Astrocyte (in vitro differentiated cells and primary cell): Measurements from ENCODE around the gene STK4. TPM values are rescaled to one million over a fixed set of nuclear protein-coding genes. Genes with fewer than 3 reads are reported as not detected.
A peak's percentile ranks its signal among the peaks of the same experiment; 100 is the strongest.

Experiments used
- DNase-seq: peaks from one replicate; pipeline ENCODE4 v3.0.0-alpha.2; 2010; ENCODE audit warnings: low read depth
- FAIRE-seq: peaks from 2 replicates; lab custom pipeline; 2011; peaks lifted over from hg19 to GRCh38; lab: Jason Lieb, UNC
- H2AFZ ChIP-seq: 2 replicates; pipeline ENCODE4 v1.6.0; 2012; ENCODE audit warnings: low read depth, low read length, inconsistent platforms
- H3K27ac ChIP-seq: 2 replicates; pipeline ENCODE4 v1.5.1; 2011; ENCODE audit warnings: low read depth, low read length, inconsistent platforms
- H3K27me3 ChIP-seq: 2 replicates; pipeline ENCODE4 v1.6.0; 2011; ENCODE audit warnings: low read length, inconsistent platforms; ENCODE audit not compliant: insufficient read depth
- H3K36me3 ChIP-seq: 2 replicates; pipeline ENCODE4 v1.5.1; 2011; ENCODE audit warnings: low read length, inconsistent platforms; ENCODE audit not compliant: insufficient read depth
- H3K4me1 ChIP-seq: 2 replicates; pipeline ENCODE4 v1.5.1; 2011; ENCODE audit warnings: low read length, inconsistent platforms; ENCODE audit not compliant: insufficient read depth
- H3K4me2 ChIP-seq: 2 replicates; pipeline ENCODE4 v1.6.0; 2012; ENCODE audit warnings: low read length, inconsistent platforms
- H3K4me3 ChIP-seq: 2 replicates; pipeline ENCODE4 v1.5.1; 2011; ENCODE audit warnings: low read depth, mild to moderate bottlenecking, low read length, inconsistent platforms; ENCODE audit not compliant: insufficient read depth
- H3K79me2 ChIP-seq: 2 replicates; pipeline ENCODE4 v1.6.0; 2012; ENCODE audit warnings: mild to moderate bottlenecking, low read length, inconsistent platforms; ENCODE audit not compliant: insufficient read depth
- H3K9ac ChIP-seq: 2 replicates; pipeline ENCODE4 v1.6.0; 2012; ENCODE audit warnings: mild to moderate bottlenecking, low read length, inconsistent platforms
- H3K9me3 ChIP-seq: 2 replicates; pipeline ENCODE4 v1.5.1; 2012; ENCODE audit warnings: low read depth, mild to moderate bottlenecking, low read length, inconsistent platforms; ENCODE audit not compliant: insufficient read depth
- H4K20me1 ChIP-seq: 2 replicates; pipeline ENCODE4 v1.6.0; 2012; ENCODE audit warnings: low read length, inconsistent platforms; ENCODE audit not compliant: insufficient read depth
- H3K27ac Mint-ChIP-seq: one replicate; pipeline ENCODE4 v1.8.0; 2021; ENCODE audit warnings: mild to moderate bottlenecking, mixed read lengths; ENCODE audit not compliant: unreplicated experiment
- H3K27me3 Mint-ChIP-seq: one replicate; pipeline ENCODE4 v1.8.0; 2021; ENCODE audit warnings: low read depth, mixed read lengths; ENCODE audit not compliant: unreplicated experiment
- H3K36me3 Mint-ChIP-seq: one replicate; pipeline ENCODE4 v1.8.0; 2021; ENCODE audit warnings: low read depth, mixed read lengths; ENCODE audit not compliant: unreplicated experiment
- H3K4me1 Mint-ChIP-seq: one replicate; pipeline ENCODE4 v1.8.0; 2021; ENCODE audit warnings: low read depth, mixed read lengths; ENCODE audit not compliant: unreplicated experiment
- H3K4me3 Mint-ChIP-seq: one replicate; pipeline ENCODE4 v1.8.0; 2021; ENCODE audit warnings: mild to moderate bottlenecking, moderate library complexity, mixed read lengths; ENCODE audit not compliant: unreplicated experiment
- H3K9me3 Mint-ChIP-seq: one replicate; pipeline ENCODE4 v1.8.0; 2021; ENCODE audit warnings: mild to moderate bottlenecking, mixed read lengths; ENCODE audit not compliant: unreplicated experiment
- CTCF ChIP-seq: IDR thresholded peaks from 2 replicates; pipeline ENCODE4 v1.5.1; 2011; ENCODE audit warnings: low read depth, mild to moderate bottlenecking, inconsistent platforms, low read length, moderate library complexity; ENCODE audit not compliant: insufficient read depth
- EZH2 ChIP-seq: IDR thresholded peaks from 2 replicates; pipeline ENCODE4 v1.6.1; 2012; ENCODE audit warnings: mild to moderate bottlenecking, low read length, inconsistent platforms; ENCODE audit not compliant: insufficient read depth
- total RNA-seq: library from RNA; stranded (reverse); gene quantifications from 2 replicates; pipeline ENCODE4 v1.2.1, GENCODE V29; 2021

Gene STK4
- total RNA-seq, 1 donor from 2014 or later, result 41.4 TPM

DNA sequence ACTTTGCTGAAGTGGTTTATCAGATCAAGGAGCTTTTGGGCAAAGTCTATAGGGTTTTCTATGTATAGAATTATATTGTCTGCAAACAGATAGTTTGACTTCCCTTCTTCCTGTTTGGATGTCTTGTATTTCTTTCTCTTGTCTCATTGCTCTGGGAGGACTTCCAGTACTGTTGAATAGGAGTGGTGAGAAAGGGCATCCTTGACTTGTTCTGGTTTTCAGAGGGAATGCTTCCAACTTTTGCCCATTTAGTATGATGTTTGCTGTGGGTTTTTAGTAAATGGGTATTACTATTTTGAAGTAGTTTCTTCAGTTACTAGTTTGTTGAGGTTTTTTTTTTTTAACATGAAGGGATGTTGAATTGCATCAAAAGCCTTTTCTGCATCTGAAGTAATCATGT is 98.5 kb downstream of the STK4 start:
- Histone ChIP-seq H3K27me3 (no peaks in the 10 kb centered on the region), H3K79me2 (peaks cover 12% of the 10 kb centered on the region)
- H3K27ac Mint-ChIP-seq, result no peak overlapping the region

DNA sequence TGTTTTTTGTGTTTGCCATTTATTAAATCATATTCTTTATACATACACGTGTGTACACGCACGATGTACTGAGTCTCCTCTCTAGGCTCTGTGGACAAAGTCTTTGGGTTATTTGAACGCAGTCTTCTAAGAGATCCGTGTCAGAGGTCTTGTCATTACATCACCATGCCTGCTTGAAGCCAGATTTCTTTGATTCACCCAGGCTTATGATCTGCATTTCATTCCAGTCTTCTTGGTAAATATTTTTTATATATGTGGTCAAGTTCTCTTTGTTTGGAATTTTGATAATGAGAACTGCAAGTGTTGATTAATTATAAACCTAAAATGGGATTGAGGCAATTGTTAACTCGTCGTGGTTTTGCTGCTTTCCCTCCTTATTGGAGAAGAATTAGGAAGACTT is 100.1 kb downstream of the STK4 start:
- Histone ChIP-seq H3K36me3 (peaks cover 3% of the 10 kb centered on the region), H3K4me1 (peaks cover 9% of the 10 kb centered on the region), H3K4me3 (no peak overlapping the region), H3K27ac (no peak overlapping the region), H3K27me3 (no peaks in the 10 kb centered on the region), H3K9ac (no peak overlapping the region), H3K79me2 (peaks cover 12% of the 10 kb centered on the region), H3K9me3 (no peaks in the 10 kb centered on the region), H4K20me1 (peaks cover 7% of the 10 kb centered on the region), H3K4me2 (no peak overlapping the region), H2AFZ (no peak overlapping the region)
- Mint-ChIP-seq H3K36me3 (peaks cover 9% of the 10 kb centered on the region), H3K27me3 (no peaks in the 10 kb centered on the region), H3K4me3 (no peak overlapping the region), H3K27ac (no peak overlapping the region), H3K9me3 (peaks cover 9% of the 10 kb centered on the region), H3K4me1 (peaks cover 15% of the 10 kb centered on the region)
- peak; percentile 68 for DNase-seq
- FAIRE-seq, result no peak
- TF ChIP-seq CTCF, result no peak
- no peak for TF ChIP-seq EZH2

More for the DNA sequence above, 98.5 kb downstream of the STK4 start:
- Mint-ChIP-seq H3K4me1 (peaks cover 23% of the 10 kb centered on the region), H3K4me3 (no peak overlapping the region), H3K27me3 (no peaks in the 10 kb centered on the region), H3K9me3 (no peaks in the 10 kb centered on the region), H3K36me3 (peaks cover 6% of the 10 kb centered on the region)
- no peak overlapping the region for H2AFZ ChIP-seq
- H3K4me2 ChIP-seq, result no peak overlapping the region
- DNase-seq (no peak), FAIRE-seq (no peak)
- peaks cover 3% of the 10 kb centered on the region for H3K36me3 ChIP-seq
- peaks cover 21% of the 10 kb centered on the region for H3K4me1 ChIP-seq
- H3K9ac ChIP-seq, result no peak overlapping the region
- H4K20me1 ChIP-seq, result peaks cover 7% of the 10 kb centered on the region
- H3K27ac ChIP-seq, result no peak overlapping the region
- H3K9me3 ChIP-seq, result no peaks in the 10 kb centered on the region
- no peak overlapping the region for H3K4me3 ChIP-seq
- TF ChIP-seq CTCF (no peak), EZH2 (no peak)

DNA sequence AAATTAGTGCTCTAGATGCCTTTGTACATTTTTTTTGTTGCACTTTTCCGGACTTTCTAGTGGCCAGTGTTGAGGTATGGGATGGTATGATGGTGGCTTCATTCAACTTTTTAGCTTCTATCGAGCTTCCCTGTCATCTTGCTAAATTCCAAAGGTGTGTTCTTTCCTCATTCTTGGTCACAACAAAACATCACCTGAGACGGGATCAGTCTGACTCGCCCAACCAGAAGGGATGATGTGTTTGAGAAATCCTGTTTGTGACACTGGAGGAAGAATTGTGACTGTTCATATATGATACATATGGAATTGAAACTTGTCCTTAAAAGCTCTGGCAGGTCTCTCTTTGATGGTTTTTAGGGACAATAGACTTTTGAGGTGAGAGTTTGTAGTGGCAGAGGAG is 100.8 kb downstream of the STK4 start:
- H4K20me1 ChIP-seq, result peaks cover 11% of the 10 kb centered on the region
- H3K27me3 ChIP-seq, result no peaks in the 10 kb centered on the region
- Mint-ChIP-seq H3K27me3 (no peaks in the 10 kb centered on the region), H3K4me1 (peaks cover 9% of the 10 kb centered on the region), H3K4me3 (no peak overlapping the region), H3K27ac (no peak overlapping the region), H3K9me3 (peaks cover 9% of the 10 kb centered on the region), H3K36me3 (peaks cover 9% of the 10 kb centered on the region)
- H2AFZ ChIP-seq, result no peak overlapping the region
- H3K79me2 ChIP-seq, result peaks cover 12% of the 10 kb centered on the region
- peaks cover 3% of the 10 kb centered on the region for H3K36me3 ChIP-seq
- H3K9me3 ChIP-seq, result no peaks in the 10 kb centered on the region
- no peak overlapping the region for H3K9ac ChIP-seq
- no peak for TF ChIP-seq CTCF
- no peak for TF ChIP-seq EZH2
- no peak for FAIRE-seq
- no peak for DNase-seq
- H3K4me1 ChIP-seq, result peaks cover 2% of the 10 kb centered on the region
- no peak overlapping the region for H3K4me3 ChIP-seq
- H3K4me2 ChIP-seq, result no peak overlapping the region
- H3K27ac ChIP-seq, result no peak overlapping the region
